Right cardiac atrium (tissue), 5 donors: ENCODE measurements around the gene WDR31. TPM values are rescaled to one million over a fixed set of nuclear protein-coding genes. Genes with fewer than 3 reads are reported as not detected.

ENCODE experiments used
- ATAC-seq, 2 donors: fragments of 200-7000 bp; cut with Tn5 transposase; one replicate each; pipeline versions ENCODE4 v1.8.0 to v1.9.1; 2020; ENCODE audit warnings: moderate library complexity in 2 of 2, mild to moderate bottlenecking in 1 of 2
- DNase-seq, 3 donors: peaks; one replicate each; pipeline ENCODE4 v3.0.0-alpha.2; 2020
- H3K27ac ChIP-seq: one replicate; pipeline ENCODE4 v1.5.1; 2013; ENCODE audit warnings: mild to moderate bottlenecking, low read length, control low read depth, moderate library complexity
- H3K27me3 ChIP-seq: one replicate; pipeline ENCODE4 v1.6.1; 2013; ENCODE audit not compliant: control insufficient read depth, insufficient read depth
- H3K4me1 ChIP-seq: one replicate; pipeline ENCODE4 v1.6.1; 2013; ENCODE audit warnings: low read length; ENCODE audit not compliant: control insufficient read depth, insufficient read depth
- H3K4me3 ChIP-seq: one replicate; pipeline ENCODE4 v1.5.1; 2013; ENCODE audit warnings: low read length, control low read depth
- H3K9me3 ChIP-seq: one replicate; pipeline ENCODE4 v1.6.1; 2013; ENCODE audit warnings: low read length; ENCODE audit not compliant: control insufficient read depth
- WGBS: extraction: QIAGEN DNeasy Blood & Tissue Kit; methylation state at CpG from one replicate; pipeline ENCODE4 v1.1.7; 2013; 5-methylcytosine and 5-hydroxymethylcytosine counted together
- intact Hi-C, 4 donors: fragments of 100-400 bp; cut with DNase I; formaldehyde crosslinking; loops; one replicate each; pipeline versions ENCODE4 v1.11.0 to v1.14.0; 2022 to 2023
- polyA plus RNA-seq: library from polyadenylated mRNA; stranded (reverse); fragments of 200-250 nt; gene quantifications from one replicate; pipeline ENCODE4 v1.2.3, GENCODE V29; 2013
- total RNA-seq, 4 donors: library from RNA; stranded (reverse); fragmentation: NEBNext Ultra II Directional; extraction: Animal tissue kit (Norgen Biotek cat#: 25700); gene quantifications; one replicate each; pipeline ENCODE4 v1.2.1, GENCODE V29; 2021
- donor health status: healthy with polysubstance abuse.
- donor health status: DM: no; HTN: yes; CAD: no.
- donor health status: DM: no; HTN: no; CAD: no.
- donor health status: DM: no; HTN: yes; CAD: no; lungs with severe emphysema.
- donor health status: DM: yes; HTN: yes; CAD: no.

The WDR31 gene
- total and polyA plus RNA-seq, 5 donors = 5.4 to 10.1 (median 7.5) TPM

DNA sequence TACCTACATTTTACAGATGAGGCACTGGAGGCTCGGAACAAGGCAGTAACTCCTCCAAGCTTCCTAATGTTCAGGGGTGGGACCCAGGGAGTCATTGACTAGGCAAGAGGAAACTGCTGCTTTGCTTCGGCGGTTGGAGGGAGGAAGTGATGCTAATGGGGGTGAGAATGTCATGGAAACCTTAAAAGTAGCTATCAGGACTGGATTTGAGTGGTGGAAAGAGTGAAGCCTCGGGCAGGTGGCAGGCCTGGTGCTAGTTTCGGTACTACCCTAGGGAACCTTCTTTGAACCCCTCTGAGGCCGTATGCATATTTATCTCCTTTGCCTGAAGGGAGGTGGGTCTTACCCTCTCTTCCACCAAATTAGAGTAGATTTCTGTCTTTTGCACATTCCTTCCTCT, 10.9 kb upstream of the WDR31 start:
- H3K4me3 ChIP-seq = no peak overlapping the region
- 41% methylated on average over 6 of the region's 6 CpGs for WGBS
- intact Hi-C loops = no loop called here
- H3K27ac ChIP-seq = no peak overlapping the region
- H3K9me3 ChIP-seq = no peaks in the 10 kb centered on the region
- no peaks in the 10 kb centered on the region for H3K27me3 ChIP-seq
- peaks cover 6% of the 10 kb centered on the region for H3K4me1 ChIP-seq
- ATAC-seq (peak in 1 of 2 donors; percentile 41), DNase-seq (no peak)

GRCh38 chr9:113350107-113350661, 10.1 kb upstream of the WDR31 start:
- H3K27ac ChIP-seq = no peak overlapping the region
- DNase-seq (no peak), ATAC-seq (peak in 1 of 2 donors; percentile 36)
- peaks cover 6% of the 10 kb centered on the region for H3K4me1 ChIP-seq
- intact Hi-C loops = no loop called here
- H3K9me3 ChIP-seq = no peaks in the 10 kb centered on the region
- H3K4me3 ChIP-seq = peak overlapping the region; percentile 82
- no peaks in the 10 kb centered on the region for H3K27me3 ChIP-seq
- WGBS = 9% methylated on average over 14 of the region's 14 CpGs

DNA sequence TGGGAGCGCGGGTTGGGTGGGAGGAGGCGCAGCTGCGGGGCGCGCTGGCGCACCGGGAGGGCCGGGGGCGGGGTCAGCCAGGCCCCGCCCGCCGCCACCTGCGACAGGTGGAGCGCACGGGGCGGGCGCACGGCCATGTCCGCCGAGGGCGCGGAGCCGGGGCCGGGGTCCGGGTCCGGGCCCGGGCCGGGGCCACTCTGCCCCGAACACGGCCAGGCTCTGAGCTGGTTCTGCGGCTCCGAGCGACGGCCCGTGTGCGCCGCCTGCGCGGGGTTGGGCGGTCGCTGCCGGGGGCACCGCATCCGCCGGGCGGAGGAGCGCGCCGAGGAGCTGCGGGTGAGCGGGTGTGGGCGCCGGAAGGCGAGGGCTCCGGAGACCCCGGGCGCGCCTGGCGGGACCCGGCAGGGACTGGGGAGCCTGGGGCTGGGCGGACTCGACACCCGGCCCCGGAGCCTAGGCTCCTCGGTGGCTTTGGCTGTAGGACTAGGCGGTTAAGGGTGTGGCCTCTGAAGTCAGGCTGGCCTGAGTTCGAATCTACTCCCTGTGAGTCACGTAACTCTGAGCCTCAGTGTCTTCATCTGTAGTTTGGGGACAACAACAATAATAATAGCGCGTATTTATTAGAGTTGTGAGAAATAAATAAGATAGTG, 9.5 kb upstream of the WDR31 start, which contains the start of gene BSPRY:
TSS of gene BSPRY (plus strand) at position 97 of the 650 bp plus-strand sequence. CDS start at position 136, 39 bp downstream.
- no peak within 1 kb of the TSS for H3K27ac ChIP-seq
- peaks cover 6% of the 10 kb centered on the region for H3K4me1 ChIP-seq
- no peaks in the 10 kb centered on the region for H3K9me3 ChIP-seq
- ATAC-seq (peak; percentile 36 to 57), DNase-seq (peak in 1 of 3 donors; percentile 55)
- no peaks in the 10 kb centered on the region for H3K27me3 ChIP-seq
- 2% methylated on average over 71 of the region's 71 CpGs for WGBS
- intact Hi-C loops = no loop called here
- peak within 1 kb of the TSS; percentile 82 for H3K4me3 ChIP-seq

DNA sequence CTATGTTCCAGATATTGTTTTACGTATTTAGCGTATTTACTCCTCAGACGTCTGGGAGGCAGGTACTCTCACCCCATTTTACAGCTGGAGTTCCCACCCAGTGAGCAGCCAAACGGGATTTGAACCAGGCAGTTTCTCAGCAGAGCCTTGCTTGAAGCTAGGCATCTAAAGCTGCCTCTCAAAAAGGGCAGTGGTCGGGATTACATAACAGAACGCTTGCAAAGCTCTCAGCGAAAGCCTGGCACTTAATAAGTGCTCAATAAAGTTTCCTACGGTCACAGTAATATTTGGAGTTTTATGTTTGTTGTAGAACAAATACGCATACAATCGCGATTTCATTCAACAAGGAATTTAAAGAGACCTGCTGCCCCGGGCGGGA, 9.0 kb upstream of the WDR31 start:
- WGBS = 33% methylated on average over 13 of the region's 13 CpGs
- ATAC-seq = no peak

GRCh38 chr9:113348437-113348836, 8.4 kb upstream of the WDR31 start:
- DNase-seq (no peak), ATAC-seq (no peak)
- no peak overlapping the region for H3K4me3 ChIP-seq
- WGBS = 87% methylated on average over 3 of the region's 3 CpGs
- peaks cover 6% of the 10 kb centered on the region for H3K4me1 ChIP-seq
- H3K27me3 ChIP-seq = no peaks in the 10 kb centered on the region
- H3K9me3 ChIP-seq = no peaks in the 10 kb centered on the region
- no peak overlapping the region for H3K27ac ChIP-seq
- intact Hi-C loops = no loop called here

More for the DNA sequence above, 9.0 kb upstream of the WDR31 start:
- peak overlapping the region; percentile 82 for H3K4me3 ChIP-seq
- H3K27ac ChIP-seq = no peak overlapping the region
- intact Hi-C loops = no loop called here
- no peak for DNase-seq
- peaks cover 6% of the 10 kb centered on the region for H3K4me1 ChIP-seq
- H3K9me3 ChIP-seq = no peaks in the 10 kb centered on the region
- H3K27me3 ChIP-seq = no peaks in the 10 kb centered on the region

- 46% methylated on average over 1 of the region's 1 CpG for WGBS
- intact Hi-C loops = no loop called here
- Histone ChIP-seq H3K4me3 (no peak overlapping the region), H3K4me1 (peaks cover 9% of the 10 kb centered on the region), H3K9me3 (no peaks in the 10 kb centered on the region), H3K27me3 (no peaks in the 10 kb centered on the region), H3K27ac (no peak overlapping the region)
- ATAC-seq = no peak
- DNase-seq = no peak
These were observed 5.6 kb upstream of the WDR31 start for GRCh38 chr9:113345671-113346070.

DNA sequence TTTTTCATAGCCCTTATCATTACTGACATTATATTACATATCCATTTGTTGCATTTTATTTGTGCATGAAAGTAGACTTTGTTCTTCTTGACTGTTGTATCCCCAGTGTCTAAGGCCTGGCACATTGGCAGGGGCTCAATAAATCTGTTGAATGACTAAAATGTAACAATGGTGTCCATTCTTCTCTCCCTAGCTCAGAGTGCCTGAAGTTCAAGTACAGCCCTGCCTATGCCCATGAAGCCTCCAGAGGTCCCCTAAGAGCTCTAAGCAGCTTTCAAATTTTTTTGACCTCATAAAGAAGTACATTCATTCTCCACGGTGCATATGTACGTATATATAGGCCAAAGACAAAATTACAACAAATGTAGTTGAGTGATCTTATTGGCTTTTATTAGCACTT, 5.1 kb upstream of the WDR31 start:
- Histone ChIP-seq H3K4me3 (no peak overlapping the region), H3K4me1 (peaks cover 8% of the 10 kb centered on the region), H3K27me3 (no peaks in the 10 kb centered on the region), H3K9me3 (no peaks in the 10 kb centered on the region), H3K27ac (no peak overlapping the region)
- no peak for DNase-seq
- no peak for ATAC-seq
- 68% methylated on average over 2 of the region's 2 CpGs for WGBS
- intact Hi-C loops = no loop called here

GRCh38 chr9:113343732-113344231, 3.7 kb upstream of the WDR31 start:
- intact Hi-C loops = no loop called here
- H3K9me3 ChIP-seq = no peaks in the 10 kb centered on the region
- H3K27ac ChIP-seq = peak overlapping the region; percentile 76
- ATAC-seq = peak; percentile 83 to 86
- 10% methylated on average over 1 of the region's 1 CpG for WGBS
- H3K4me1 ChIP-seq = peaks cover 3% of the 10 kb centered on the region
- no peaks in the 10 kb centered on the region for H3K27me3 ChIP-seq
- DNase-seq = peak; percentile 82 to 89 (median 83)
- no peak overlapping the region for H3K4me3 ChIP-seq

DNA sequence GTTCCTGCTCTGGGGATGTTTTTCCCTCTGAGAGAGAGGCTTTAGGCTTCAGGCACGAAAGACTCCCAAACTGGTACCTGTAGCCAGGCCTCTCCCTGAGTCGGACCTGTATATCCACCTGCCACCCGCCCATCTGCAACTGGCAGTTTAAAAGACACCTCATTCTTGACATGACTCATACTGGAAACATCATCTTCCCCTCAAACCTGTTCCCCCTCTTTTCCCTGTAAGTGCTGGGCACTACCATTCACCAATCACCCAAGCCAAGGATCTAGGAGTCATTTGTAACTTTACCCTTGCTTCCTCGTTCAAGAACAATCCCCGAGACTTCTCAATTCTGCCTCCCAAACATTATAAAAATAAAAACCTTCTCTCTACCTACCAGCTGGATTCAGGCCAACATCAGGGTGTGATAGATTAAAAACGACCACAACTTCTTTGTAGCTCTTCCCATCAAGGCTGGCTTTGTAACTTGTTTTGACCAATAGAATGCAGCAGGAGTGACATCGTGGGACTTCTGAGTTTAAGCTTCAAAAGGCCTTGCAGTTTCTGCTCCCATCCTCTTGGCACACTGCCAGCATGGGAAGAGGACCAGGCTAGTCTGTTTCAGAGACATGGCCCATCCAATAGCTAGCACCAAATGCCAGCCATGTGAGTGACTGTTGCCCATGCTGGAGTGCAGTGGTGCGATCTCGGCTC, 1.8 kb upstream of the WDR31 start:
- no peak for ATAC-seq
- H3K9me3 ChIP-seq = no peaks in the 10 kb centered on the region
- H3K4me1 ChIP-seq = peaks cover 3% of the 10 kb centered on the region
- no peaks in the 10 kb centered on the region for H3K27me3 ChIP-seq
- H3K4me3 ChIP-seq = no peak overlapping the region
- peak in 1 of 3 donors; percentile 51 for DNase-seq
- intact Hi-C loops = no loop called here
- WGBS = 68% methylated on average over 9 of the region's 9 CpGs
- no peak overlapping the region for H3K27ac ChIP-seq

DNA sequence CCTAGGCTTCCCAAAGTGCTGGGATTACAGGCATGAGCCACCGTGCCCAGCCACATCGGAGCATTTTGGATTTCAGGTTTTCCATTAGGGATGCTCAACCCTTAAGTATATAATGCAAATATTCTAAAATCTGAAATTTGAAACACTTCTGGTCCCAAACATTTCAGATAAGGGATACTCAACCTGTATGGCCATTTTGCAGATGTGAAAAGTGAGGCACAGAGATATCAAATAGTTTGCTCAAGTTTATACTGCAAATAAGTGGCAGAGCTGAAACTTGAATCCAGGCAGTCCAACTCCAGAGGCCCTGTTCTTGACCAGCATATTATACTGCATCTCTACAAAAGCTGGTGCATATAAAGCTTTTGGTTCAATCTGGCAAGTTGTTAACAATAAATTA, 2.4 kb downstream of the WDR31 start:
- DNase-seq (no peak), ATAC-seq (no peak)
- H3K4me3 ChIP-seq = no peak overlapping the region
- no peak overlapping the region for H3K27ac ChIP-seq
- no peaks in the 10 kb centered on the region for H3K4me1 ChIP-seq
- no peaks in the 10 kb centered on the region for H3K9me3 ChIP-seq
- 92% methylated on average over 2 of the region's 2 CpGs for WGBS
- no peaks in the 10 kb centered on the region for H3K27me3 ChIP-seq
- intact Hi-C loops = no loop called here

DNA sequence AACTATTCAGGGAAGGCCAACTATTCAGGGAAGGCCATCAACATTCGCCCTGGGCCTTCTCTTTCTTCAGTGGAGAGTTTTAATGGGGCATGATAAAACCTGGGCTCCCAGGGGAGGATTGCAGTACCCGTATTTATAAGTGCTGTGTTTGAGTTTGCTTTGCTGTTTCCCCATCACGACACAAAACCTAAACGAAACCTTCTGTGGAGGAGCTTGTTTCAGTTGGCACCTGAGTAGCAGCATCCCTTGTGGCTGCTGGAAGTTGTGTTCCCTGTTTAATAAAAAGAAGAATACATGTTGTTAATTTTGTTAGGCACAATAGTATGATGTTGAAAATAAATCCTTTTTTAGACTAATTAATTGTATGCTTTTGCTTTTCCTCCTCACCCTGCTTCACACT, 8.3 kb downstream of the WDR31 start:
- Histone ChIP-seq H3K9me3 (no peaks in the 10 kb centered on the region), H3K27me3 (no peaks in the 10 kb centered on the region), H3K4me1 (no peaks in the 10 kb centered on the region), H3K27ac (no peak overlapping the region), H3K4me3 (no peak overlapping the region)
- ATAC-seq (no peak), DNase-seq (no peak)
- WGBS = 61% methylated on average over 4 of the region's 4 CpGs
- intact Hi-C loops = no loop called here
